Right lobe of liver (tissue), 6 donors: ENCODE results near the gene GPC6. TPM values are rescaled to one million over a fixed set of nuclear protein-coding genes. Genes with fewer than 3 reads are reported as not detected.

Experiments used
- ATAC-seq, 4 donors: fragments of 200-7000 bp; cut with Tn5 transposase; one replicate each; pipeline ENCODE4 v1.9.1; 2020; ENCODE audit warnings: mild to moderate bottlenecking in 4 of 4, moderate library complexity in 4 of 4
- DNase-seq, 3 donors: peaks; one replicate each; pipeline ENCODE4 v3.0.0-alpha.2; 2020
- H3K27ac ChIP-seq, 3 donors: fragments of 200-600 bp; one replicate each; pipeline ENCODE4 v1.8.0; 2022
- H3K27me3 ChIP-seq, 2 donors: fragments of 200-600 bp; one replicate each; pipeline ENCODE4 v1.8.0; 2022
- H3K36me3 ChIP-seq, 4 donors: fragments of 200-600 bp; sonication (generic) in 1 of 4; one replicate each; pipeline versions ENCODE4 v1.5.1 to v1.8.0; 2017 to 2022; ENCODE audit warnings: control low read depth in 1 of 4
- H3K4me1 ChIP-seq, 4 donors: fragments of 200-600 bp; sonication (generic) in 1 of 4; one replicate each; pipeline versions ENCODE4 v1.5.1 to v1.8.0; 2017 to 2022; ENCODE audit warnings: control low read depth in 1 of 4
- H3K4me3 ChIP-seq, 3 donors: fragments of 200-600 bp; one replicate each; pipeline ENCODE4 v1.8.0; 2022
- H3K9me3 ChIP-seq, 4 donors: fragments of 200-600 bp; sonication (generic) in 1 of 4; one replicate each; pipeline versions ENCODE4 v1.5.1 to v1.8.0; 2017 to 2022; ENCODE audit warnings: control low read depth in 1 of 4
- POLR2A ChIP-seq: fragments of 450-650 bp; IDR thresholded peaks from one replicate; pipeline ENCODE4 v1.6.1; 2017; ENCODE audit warnings: antibody characterized with exemption, mild to moderate bottlenecking
- WGBS: methylation state at CpG from one replicate; pipeline ENCODE4 v1.1.6; 2018; ENCODE audit warnings: low coverage, low lambda C conversion rate; ENCODE audit not compliant: insufficient coverage; ENCODE audit errors: missing lambda C conversion rate; 5-methylcytosine and 5-hydroxymethylcytosine counted together
- intact Hi-C, 2 donors: fragments of 100-400 bp; cut with DNase I; formaldehyde crosslinking; loops; one replicate each; pipeline versions ENCODE4 v1.11.2 to v1.14.1; 2022
- total RNA-seq, 6 experiments: library from RNA; depleted of rRNA in 2 of 6; stranded (reverse); fragments of >200 nt in 2 of 6; fragmentation: NEBNext Ultra II Directional in 3 of 6; extraction: Animal tissue kit (Norgen Biotek cat#: 25700) in 3 of 6; gene quantifications; one replicate each; pipeline versions ENCODE4 v1.1.0 to v1.2.4, GENCODE V29; 2016 to 2023
- TF ChIP-seq, protein P1 (sequence below), 4 donors: fragments of 200-600 bp in 3 of 4; fragments of 450-650 bp in 1 of 4; IDR thresholded peaks; one replicate each; pipeline versions ENCODE4 v1.5.1 to v1.8.0; 2016 to 2022; ENCODE audit warnings: antibody characterized with exemption in 4 of 4, mild to moderate bottlenecking in 2 of 4
- donor health status: DM: no; HTN: yes; CAD: no.
- donor health status: DM: no; HTN: no; CAD: no.
- donor health status: DM: no; HTN: no; CAD: no.
- donor health status: DM: no; HTN: yes; CAD: no.
- donor health status: DM: no; HTN: yes; CAD: no.

GPC6 gene
- total RNA-seq, 6 experiments from 2014 or later, result 18.6 to 30.1 (median 20.2) TPM

DNA sequence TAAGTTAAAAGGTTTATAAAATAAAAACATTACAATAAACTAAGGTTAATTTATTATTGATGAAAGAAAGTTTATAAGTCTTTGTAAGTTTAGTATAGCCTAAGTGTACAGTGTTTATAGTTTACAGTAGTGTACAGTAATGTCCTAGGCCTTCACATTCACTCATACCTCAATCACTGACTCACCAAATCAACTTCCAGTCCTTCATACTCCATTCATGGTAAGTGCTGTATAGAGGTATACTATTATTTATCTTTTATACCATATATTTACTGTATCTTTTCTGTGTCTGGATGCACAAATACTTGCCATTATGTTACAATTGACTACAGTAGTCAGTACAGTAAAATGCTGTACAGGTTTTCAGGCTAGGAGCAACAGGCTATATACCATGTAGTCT lies 490.0 kb downstream of the GPC6 start:
- no peaks in the 10 kb centered on the region for H3K4me1 ChIP-seq
- ATAC-seq (no peak), DNase-seq (no peak)
- intact Hi-C loops, result no loop called here
- no peaks in the 10 kb centered on the region for H3K36me3 ChIP-seq
- TF ChIP-seq, protein P1, sequence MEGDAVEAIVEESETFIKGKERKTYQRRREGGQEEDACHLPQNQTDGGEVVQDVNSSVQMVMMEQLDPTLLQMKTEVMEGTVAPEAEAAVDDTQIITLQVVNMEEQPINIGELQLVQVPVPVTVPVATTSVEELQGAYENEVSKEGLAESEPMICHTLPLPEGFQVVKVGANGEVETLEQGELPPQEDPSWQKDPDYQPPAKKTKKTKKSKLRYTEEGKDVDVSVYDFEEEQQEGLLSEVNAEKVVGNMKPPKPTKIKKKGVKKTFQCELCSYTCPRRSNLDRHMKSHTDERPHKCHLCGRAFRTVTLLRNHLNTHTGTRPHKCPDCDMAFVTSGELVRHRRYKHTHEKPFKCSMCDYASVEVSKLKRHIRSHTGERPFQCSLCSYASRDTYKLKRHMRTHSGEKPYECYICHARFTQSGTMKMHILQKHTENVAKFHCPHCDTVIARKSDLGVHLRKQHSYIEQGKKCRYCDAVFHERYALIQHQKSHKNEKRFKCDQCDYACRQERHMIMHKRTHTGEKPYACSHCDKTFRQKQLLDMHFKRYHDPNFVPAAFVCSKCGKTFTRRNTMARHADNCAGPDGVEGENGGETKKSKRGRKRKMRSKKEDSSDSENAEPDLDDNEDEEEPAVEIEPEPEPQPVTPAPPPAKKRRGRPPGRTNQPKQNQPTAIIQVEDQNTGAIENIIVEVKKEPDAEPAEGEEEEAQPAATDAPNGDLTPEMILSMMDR (IDR thresholded peaks at IDR 0.05), result no peak
- no peak for TF ChIP-seq POLR2A
- H3K27ac ChIP-seq, result no peak overlapping the region
- no peaks in the 10 kb centered on the region for H3K27me3 ChIP-seq
- peaks cover 0 to 5% (median 0%) of the 10 kb centered on the region in 4 donors for H3K9me3 ChIP-seq
- H3K4me3 ChIP-seq, result no peak overlapping the region

DNA sequence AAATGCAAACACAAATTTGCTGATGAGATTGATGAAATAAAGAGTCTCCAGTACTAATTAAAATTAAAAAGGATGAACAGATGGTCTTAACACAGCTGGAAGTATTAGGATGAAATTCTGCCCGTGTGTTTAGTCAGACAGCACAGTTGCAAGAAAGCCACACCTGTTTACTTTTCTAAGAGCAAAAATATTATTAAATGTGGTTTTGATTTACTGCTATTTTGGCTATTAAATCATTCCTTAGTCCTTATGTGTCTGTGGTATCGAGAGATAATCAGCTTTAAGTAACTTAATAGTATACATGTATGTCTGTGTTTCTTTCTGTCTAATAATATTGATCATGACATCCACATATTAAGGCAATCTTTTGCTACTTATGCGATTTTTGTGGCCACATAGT lies 494.9 kb downstream of the GPC6 start:
- no peak for ATAC-seq

DNA sequence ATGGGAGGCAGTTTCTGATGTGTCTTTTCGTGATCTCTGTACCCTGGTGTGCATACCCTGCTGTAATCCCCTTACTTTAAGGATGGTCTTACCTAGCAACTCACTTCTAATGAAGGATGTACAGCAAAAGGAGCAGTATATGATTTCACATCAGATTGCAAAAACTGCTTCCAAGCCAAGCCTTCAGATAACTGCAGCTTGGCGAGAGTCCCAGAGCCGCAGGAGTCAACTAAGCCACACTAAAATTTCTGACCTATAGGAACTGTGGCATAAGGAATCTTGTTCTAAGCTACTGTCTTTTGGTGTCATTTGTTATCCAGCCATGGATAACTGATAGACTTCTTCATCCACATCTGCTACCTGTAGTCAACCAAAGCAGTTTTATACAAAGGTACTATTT lies 496.7 kb downstream of the GPC6 start:
- DNase-seq (peak in 1 of 3 donors; percentile 39), ATAC-seq (peak in 3 of 4 donors; percentile 44 to 68 (median 57))
- H3K4me1 ChIP-seq, result no peaks in the 10 kb centered on the region
- no peaks in the 10 kb centered on the region for H3K9me3 ChIP-seq
- no peak overlapping the region for H3K4me3 ChIP-seq
- H3K36me3 ChIP-seq, result no peaks in the 10 kb centered on the region
- no peaks in the 10 kb centered on the region for H3K27me3 ChIP-seq
- TF ChIP-seq POLR2A, result no peak
- TF ChIP-seq, protein P1 (IDR thresholded peaks at IDR 0.05), result no peak
- WGBS, result 46% methylated on average over 3 of the region's 3 CpGs
- intact Hi-C loops, result no loop called here
- H3K27ac ChIP-seq, result no peak overlapping the region

More for the DNA sequence above, 494.9 kb downstream of the GPC6 start:
- DNase-seq, result no peak
- Histone ChIP-seq H3K9me3 (no peaks in the 10 kb centered on the region), H3K4me1 (no peaks in the 10 kb centered on the region), H3K4me3 (no peak overlapping the region), H3K27ac (no peak overlapping the region), H3K36me3 (no peaks in the 10 kb centered on the region), H3K27me3 (no peaks in the 10 kb centered on the region)
- no peak for TF ChIP-seq POLR2A
- TF ChIP-seq, protein P1 (IDR thresholded peaks at IDR 0.05), result no peak
- 55% methylated on average over 3 of the region's 3 CpGs for WGBS
- intact Hi-C loops, result no loop called here

DNA sequence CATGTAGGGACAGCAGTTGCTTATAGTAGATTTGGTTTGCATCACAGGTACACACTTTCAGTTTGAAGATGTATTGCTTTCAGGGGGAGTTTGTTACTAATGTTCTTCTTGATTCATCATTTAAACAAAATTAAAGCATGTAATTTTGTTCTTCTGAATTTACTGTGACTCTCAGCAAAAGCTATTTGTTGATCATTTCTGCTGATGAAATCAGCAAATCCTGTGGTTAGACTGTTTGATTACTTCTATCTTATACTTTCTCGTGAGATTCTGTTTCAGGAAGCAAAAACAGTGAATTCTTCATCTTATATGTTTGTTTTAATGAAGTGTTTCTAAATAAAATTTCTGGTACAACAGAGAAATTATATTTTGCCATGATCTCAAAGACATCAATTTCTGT lies 497.6 kb downstream of the GPC6 start:
- H3K4me3 ChIP-seq, result no peak overlapping the region
- 56% methylated on average over 1 of the region's 1 CpG for WGBS
- ATAC-seq (no peak), DNase-seq (no peak)
- H3K27ac ChIP-seq, result no peak overlapping the region
- intact Hi-C loops, result no loop called here
- no peaks in the 10 kb centered on the region for H3K36me3 ChIP-seq
- TF ChIP-seq, protein P1 (IDR thresholded peaks at IDR 0.05), result no peak
- TF ChIP-seq POLR2A, result no peak
- no peaks in the 10 kb centered on the region for H3K27me3 ChIP-seq
- no peaks in the 10 kb centered on the region for H3K9me3 ChIP-seq
- no peaks in the 10 kb centered on the region for H3K4me1 ChIP-seq
